ENCODE data around the gene CCDC148.

Gene CCDC148

DNA sequence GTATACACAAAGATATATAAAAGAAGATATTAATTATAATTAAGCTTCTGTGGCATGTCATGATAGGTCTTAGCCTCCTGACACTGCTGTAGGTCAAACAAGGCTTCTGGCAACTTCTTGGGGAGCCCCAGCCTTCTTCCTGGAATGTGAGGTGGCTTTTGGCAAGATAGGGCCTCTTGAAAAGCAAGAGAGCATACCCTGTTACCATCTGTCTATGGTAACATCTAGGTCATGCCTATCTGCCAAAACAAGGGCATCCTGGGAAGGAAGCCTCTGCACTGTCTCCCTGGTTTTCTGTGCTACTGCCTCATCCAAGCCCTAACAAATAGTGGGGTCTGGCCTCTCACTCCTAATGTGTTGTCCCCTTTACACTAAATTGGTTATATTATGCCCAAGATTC, 70.9 kb downstream of the CCDC148 start:
- DNase-seq (ENCODE audit: low spot score), result no peak
- TF ChIP-seq, protein P1, sequence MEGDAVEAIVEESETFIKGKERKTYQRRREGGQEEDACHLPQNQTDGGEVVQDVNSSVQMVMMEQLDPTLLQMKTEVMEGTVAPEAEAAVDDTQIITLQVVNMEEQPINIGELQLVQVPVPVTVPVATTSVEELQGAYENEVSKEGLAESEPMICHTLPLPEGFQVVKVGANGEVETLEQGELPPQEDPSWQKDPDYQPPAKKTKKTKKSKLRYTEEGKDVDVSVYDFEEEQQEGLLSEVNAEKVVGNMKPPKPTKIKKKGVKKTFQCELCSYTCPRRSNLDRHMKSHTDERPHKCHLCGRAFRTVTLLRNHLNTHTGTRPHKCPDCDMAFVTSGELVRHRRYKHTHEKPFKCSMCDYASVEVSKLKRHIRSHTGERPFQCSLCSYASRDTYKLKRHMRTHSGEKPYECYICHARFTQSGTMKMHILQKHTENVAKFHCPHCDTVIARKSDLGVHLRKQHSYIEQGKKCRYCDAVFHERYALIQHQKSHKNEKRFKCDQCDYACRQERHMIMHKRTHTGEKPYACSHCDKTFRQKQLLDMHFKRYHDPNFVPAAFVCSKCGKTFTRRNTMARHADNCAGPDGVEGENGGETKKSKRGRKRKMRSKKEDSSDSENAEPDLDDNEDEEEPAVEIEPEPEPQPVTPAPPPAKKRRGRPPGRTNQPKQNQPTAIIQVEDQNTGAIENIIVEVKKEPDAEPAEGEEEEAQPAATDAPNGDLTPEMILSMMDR (IDR thresholded peaks at IDR 0.05; ENCODE audit: extremely low read depth, missing control alignments), result no peak

DNA sequence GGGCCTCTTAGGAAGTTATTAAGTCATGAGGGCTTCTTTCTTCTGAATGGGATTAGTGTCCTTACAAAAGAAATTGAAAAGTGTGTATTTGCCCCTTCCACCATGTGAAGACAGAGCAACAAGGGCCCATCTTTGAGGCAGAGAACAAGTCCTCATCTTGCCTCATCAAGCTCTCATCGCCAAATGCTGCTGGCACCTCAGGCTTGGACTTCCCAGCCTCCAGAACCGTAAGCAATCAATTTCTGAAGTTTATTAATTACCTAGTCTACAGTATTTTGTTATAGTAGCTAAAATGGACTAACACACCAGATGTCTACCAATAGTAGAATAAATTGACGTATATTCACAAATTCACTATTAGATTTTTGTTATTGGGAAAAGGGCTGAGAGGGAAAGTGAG, 74.6 kb downstream of the CCDC148 start:
- TF ChIP-seq, protein P1 (IDR thresholded peaks at IDR 0.05; ENCODE audit: extremely low read depth, missing control alignments), result no peak
- DNase-seq (ENCODE audit: low spot score), result no peak

DNA sequence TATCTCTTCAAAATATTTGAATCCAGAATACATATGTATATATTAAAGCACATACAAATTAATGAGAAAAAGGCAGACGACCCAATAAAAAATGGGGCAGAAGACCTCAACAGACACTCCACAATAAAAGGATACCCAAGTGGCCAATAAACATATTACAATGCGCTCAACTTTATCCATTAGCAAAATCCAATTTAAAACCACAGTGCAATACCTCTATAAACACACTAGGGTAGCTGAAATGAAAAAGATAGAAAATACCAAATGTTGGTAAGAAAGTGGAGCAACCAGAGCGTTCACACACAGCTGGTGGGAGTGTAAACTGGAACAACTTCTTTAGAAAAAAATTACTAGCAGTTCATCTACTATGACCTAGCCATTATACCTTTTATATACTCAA, 75.3 kb downstream of the CCDC148 start:
- no peak for DNase-seq (ENCODE audit: low spot score)

GRCh38 chr2:158380746-158381145, 75.8 kb downstream of the CCDC148 start:
- no peak for DNase-seq (ENCODE audit: low spot score)
- TF ChIP-seq, protein P1 (IDR thresholded peaks at IDR 0.05; ENCODE audit: extremely low read depth, missing control alignments), result no peak

More for the DNA sequence above, 75.3 kb downstream of the CCDC148 start:
- TF ChIP-seq, protein P1 (IDR thresholded peaks at IDR 0.05; ENCODE audit: extremely low read depth, missing control alignments), result no peak

- no peak for DNase-seq (ENCODE audit: low spot score)
- TF ChIP-seq, protein P1 (IDR thresholded peaks at IDR 0.05; ENCODE audit: extremely low read depth, missing control alignments), result no peak
Observed at GRCh38 chr2:158378926-158379325, 77.6 kb downstream of the CCDC148 start.

DNA sequence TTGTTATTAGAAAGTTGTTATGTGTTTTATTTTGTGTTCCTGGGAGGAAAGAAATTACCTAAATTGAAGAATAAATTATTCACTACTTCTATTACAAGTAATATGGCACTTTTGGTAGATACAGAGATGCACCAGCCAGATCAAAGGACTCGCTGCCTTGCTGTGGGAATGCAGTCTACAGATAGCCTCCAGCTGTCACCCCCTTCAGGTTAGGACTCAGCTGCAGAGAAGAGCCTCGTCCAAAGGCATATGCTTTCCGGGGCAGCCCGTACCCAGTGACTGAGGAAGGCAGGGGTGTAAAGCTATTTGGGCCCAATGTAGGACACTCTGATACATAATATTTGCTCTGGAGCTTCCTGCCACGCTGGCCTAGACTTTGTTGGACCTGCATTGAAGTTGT, 90.2 kb downstream of the CCDC148 start:
- no peak for DNase-seq (ENCODE audit: low spot score)
- TF ChIP-seq, protein P1 (IDR thresholded peaks at IDR 0.05; ENCODE audit: extremely low read depth, missing control alignments), result no peak

- TF ChIP-seq, protein P1 (IDR thresholded peaks at IDR 0.05; ENCODE audit: extremely low read depth, missing control alignments), result no peak
- DNase-seq (ENCODE audit: low spot score), result no peak
Observed at GRCh38 chr2:158359846-158360245, 96.7 kb downstream of the CCDC148 start.

All from GM20000 (cell line).